ENCODE measurements around the gene CRACR2A.

CRACR2A gene

DNA sequence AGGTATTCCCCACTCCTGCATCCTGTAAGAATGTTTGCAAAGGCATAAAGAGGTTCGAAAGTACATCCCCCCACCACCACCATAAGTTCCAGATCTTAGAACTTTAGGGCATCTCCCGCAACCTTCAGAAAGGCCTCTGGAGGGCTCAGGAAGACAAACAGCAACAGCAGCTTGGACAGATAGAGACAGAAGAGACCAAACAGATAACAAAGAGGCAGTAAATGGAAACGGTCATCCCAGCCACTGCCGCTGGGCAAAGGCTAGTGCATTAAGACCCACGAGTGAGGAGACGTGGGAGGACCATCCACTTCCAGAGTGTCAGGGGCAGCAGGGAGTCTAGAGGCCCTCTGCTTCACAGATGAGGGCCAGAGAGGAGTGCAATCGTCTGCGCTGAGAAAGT is 124.3 kb downstream of the CRACR2A start:
- in situ Hi-C loops (cut with MboI; ENCODE audit: low sequenced_read_pairs): no loop called here

DNA sequence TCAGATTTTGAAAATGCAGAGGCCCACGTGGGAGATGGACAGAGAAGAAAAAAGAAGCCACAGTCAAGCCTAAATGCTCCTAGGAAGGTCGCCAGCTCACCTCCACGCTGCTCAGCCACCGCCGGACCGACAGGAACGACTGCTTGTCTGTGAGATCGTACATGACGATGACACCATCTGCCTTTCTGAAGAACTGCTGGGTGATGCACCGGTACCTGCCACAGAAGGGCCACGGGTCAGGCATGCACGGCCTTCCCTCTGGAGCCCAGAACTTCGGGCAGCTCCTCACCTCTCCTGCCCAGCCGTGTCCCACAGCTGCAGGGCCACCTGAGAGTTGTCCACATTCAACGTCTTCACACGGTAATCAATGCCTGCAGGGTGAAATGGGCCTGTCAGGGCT is 125.6 kb downstream of the CRACR2A start:
- in situ Hi-C loops (cut with MboI; ENCODE audit: low sequenced_read_pairs): no loop called here

DNA sequence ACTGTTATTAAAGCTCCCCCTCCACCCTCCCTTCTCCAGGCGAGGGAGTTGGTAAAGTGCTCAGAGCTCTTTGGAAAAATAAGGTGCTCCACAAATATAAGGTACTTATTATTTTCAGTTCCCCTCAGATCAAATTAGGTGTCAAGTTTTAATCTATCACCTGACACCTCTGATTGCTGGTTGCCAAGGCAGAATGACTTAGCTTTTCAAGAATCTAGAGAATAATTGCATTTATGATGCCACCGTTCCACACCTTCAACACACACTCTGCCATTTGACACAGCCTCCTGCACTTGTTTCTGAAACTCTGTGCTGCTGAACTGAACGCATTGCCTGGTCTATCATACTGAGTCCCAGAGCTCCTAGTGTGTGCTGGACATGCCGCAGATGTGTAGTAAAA is 128.6 kb downstream of the CRACR2A start:
- in situ Hi-C loops (cut with MboI; ENCODE audit: low sequenced_read_pairs): no loop called here

DNA sequence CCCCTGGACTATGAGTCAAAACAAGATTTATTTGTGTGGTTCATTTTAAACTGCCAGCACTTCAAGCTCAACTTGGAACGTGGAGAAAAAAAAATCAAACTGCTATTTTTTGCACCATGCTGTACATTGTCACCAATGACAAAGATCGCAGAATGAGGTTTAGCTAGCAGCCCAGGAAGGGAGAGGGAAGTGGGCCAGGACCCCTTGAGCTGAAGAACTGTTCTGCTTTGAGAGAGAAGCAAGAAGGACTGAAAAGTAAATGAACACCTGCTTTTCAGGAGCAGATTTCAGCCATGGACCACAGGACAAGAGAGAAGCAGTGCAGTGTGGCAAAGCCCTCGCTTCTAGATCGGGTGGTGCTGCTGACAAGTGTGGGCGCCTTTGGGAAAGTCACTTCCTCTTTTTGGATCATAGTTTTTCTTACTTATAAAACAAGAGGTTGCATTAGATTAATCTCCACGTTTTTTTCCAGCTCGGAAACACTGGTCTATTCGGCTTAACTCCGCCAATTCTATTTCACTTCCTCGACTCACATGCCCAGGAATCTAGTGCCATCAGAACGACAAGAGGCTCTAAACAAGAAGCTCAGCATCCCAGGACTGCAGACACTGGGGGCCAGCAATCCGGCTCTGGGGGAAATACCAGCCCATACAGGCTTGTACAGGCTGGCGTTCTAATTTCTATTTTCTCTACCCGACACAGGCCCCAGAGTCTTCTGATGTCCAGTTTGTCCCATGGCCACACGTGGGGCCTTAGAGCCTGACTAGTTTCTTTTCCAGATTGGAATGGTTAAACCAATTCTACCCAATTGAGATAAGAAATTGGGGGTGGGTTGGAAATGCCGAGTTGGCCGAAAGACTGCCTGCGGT is 129.9 kb downstream of the CRACR2A start:
- in situ Hi-C loops (cut with MboI; ENCODE audit: low sequenced_read_pairs): no loop called here

DNA sequence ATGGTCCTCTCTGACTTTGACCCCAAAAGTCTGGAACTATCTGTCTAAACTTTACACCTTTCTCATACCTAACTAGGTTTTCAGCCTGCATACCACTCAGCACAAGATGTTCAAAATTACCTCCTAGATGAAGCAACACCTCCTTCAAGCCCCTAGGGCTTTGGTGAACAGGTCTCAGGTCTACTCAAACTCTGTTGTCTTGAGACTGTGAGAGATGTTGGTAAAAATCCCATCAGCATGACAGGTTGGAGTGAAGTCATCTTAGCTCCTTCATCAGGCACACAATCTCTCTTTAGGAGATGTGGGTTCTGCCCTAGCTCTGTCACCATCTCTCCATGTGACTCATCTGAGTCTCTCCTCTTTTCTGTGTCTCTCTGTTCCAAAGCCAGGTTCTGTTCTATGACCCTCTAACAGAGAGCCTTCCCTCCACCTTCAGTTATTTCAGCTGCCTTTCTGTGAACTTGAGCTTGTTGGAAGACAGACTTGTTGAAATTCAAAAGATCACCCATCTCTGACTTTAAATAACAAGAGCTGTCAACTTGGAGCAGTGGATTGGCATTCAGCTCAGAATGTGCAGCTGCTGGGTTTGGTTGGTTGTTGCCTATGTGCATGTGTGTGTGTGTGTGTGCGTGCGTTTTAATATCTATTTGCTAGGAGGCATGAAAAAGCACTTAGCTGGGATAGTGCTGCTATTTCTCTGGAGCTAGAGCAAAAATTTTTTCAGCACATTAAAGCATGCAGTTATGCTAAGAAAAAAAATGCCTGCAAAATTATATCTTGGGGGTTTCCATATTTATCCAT is 130.7 kb downstream of the CRACR2A start:
- in situ Hi-C loops (cut with MboI; ENCODE audit: low sequenced_read_pairs): no loop called here

GRCh38 chr12:3620856-3621255 is 132.1 kb downstream of the CRACR2A start:
- in situ Hi-C loops (cut with MboI; ENCODE audit: low sequenced_read_pairs): no loop called here

DNA sequence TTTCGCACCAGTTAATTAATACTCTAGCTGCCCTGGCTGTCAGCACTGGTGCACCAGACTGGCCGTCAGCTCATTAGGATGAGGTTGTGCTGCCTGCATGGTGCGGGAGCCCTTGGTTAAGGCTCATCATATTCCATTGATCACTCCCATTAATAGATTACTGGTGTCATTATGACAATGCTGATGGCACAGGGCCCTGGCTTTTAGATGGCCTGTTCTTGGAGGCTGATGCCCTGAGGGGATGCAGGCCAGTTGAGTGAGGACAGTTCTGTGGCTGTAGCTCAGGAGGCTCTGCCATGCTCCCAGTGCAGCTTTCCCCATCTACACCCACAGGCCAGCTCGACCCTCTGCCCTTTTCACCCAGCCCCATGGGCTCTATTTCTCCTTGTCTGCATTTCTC is 135.3 kb downstream of the CRACR2A start:
- in situ Hi-C loops (cut with MboI; ENCODE audit: low sequenced_read_pairs): no loop called here

- in situ Hi-C loops (cut with MboI; ENCODE audit: low sequenced_read_pairs): no loop called here
Measured at GRCh38 chr12:3615862-3616261, 137.0 kb downstream of the CRACR2A start.

- in situ Hi-C loops (cut with MboI; ENCODE audit: low sequenced_read_pairs): no loop called here
Measured at GRCh38 chr12:3614806-3615466, 138.0 kb downstream of the CRACR2A start.

GRCh38 chr12:3613641-3614395 is 139.1 kb downstream of the CRACR2A start:
- in situ Hi-C loops (cut with MboI; ENCODE audit: low sequenced_read_pairs): no loop called here

GRCh38 chr12:3611860-3612703 is 140.8 kb downstream of the CRACR2A start:
- in situ Hi-C loops (cut with MboI; ENCODE audit: low sequenced_read_pairs): no loop called here

GRCh38 chr12:3607821-3608220 is 145.1 kb downstream of the CRACR2A start:
- in situ Hi-C loops (cut with MboI; ENCODE audit: low sequenced_read_pairs): no loop called here

DNA sequence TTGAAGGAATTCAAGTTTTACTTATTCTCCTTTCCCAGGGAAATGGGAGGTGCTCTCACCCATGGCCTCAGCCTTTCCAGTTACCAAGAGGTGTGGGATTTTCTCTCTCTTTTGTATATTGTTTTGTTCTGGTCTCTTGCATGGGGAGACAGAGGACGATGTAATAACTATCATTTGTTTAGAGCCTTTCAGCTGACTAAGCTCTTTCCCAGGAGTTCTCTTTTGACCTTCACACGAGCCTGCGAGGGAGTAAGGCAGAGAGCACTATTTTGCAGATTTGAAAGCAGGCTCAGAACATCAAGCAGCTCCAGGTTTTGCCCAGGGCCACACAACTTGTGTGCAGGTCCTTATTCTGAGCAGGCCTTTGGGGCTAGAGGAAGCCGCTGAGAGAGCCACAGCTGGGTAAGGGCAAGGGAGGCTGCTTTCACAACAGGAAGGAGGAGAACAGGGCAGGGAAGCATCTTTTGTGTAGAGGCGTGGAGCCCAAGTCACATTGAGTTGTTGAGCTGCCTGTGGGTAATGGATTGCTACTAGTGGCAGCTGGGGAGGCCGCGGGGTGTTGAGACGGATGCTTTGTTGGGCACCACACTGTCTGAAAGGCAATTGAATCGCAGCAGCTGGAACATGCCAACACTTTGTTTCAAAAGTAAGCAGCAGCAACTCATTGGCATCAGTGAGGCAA is 145.7 kb downstream of the CRACR2A start:
- in situ Hi-C loops (cut with MboI; ENCODE audit: low sequenced_read_pairs): no loop called here

DNA sequence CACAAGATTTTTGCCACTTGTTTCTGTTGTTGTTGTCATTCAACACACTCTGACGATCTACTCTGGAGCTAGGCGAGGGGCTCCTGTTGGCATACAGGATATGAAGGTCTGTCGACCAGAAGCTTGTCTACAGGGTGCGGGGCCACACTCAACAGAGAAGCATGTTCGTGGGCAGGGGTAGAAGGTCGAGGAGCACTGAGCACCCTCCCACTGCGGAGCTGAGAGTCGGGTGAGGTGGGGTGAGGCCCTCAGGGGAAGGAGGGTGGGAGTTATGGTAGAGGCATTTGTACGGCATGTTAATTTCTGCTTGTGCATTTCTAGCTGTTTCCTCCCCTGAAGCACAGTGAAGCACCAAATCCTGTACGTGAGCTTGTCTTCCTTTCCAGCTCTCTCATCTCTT is 146.8 kb downstream of the CRACR2A start:
- in situ Hi-C loops (cut with MboI; ENCODE audit: low sequenced_read_pairs): no loop called here

DNA sequence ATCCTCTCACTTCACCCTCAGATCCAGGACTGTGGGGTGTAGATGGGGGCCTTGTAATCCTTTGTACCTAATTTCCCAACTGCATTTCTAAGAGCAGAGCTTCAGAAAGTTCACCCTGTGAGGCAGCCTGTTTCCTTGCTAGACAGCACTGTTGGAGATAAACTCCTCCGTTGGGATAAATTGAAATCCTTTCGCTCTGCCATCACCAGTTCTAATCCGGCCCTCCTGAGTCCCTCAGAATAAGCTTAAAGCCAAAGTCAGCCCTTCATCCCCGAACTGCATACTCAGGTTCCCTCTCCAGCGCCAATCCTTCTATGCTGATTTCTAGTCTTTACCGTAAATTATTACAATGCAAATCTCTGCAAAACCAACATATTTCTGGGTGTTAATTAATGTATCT is 147.2 kb downstream of the CRACR2A start:
- in situ Hi-C loops (cut with MboI; ENCODE audit: low sequenced_read_pairs): no loop called here

DNA sequence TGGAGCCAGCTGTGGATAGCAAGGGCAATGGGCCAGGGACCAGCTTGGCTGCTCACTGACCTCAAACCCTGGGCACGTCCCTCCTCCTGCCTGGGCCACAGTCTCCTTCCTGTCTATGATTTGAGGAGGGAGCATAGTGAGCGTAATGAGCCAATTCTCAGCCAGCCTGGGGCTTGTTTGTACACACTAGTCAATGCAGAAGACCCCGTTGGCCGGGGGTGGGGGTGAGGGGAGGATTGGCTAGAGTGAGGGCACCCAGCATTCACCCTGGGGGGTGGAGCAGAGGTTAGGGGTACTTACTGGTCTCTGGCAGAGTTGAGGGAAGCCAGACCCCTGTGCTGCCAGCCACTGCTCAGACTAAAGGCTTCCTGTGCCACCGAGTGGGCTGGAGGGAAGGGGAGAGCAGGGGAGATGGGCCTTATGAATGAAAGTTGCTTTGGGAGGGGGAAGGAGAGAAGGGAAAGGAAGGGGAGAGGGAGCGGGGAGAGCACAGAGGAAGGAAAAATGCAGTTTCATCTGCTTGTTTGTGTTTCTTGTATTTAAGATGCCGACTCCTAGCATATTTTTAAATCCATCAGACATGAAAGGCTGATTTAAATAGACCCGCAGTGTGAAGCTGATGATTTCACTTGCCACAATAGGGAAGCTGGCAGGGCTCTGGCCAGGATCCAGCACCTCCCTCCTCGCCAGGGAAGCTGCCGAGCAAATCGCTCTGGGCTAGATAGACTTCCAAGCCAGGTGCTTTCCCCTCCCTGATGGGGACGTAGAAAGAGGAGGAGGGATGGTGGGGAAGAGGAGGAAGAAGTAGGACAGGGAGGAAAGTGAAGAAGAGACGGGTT is 147.9 kb downstream of the CRACR2A start:
- in situ Hi-C loops (cut with MboI; ENCODE audit: low sequenced_read_pairs): no loop called here

- in situ Hi-C loops (cut with MboI; ENCODE audit: low sequenced_read_pairs): no loop called here
Measured at GRCh38 chr12:3604286-3604685, 148.6 kb downstream of the CRACR2A start.

- in situ Hi-C loops (cut with MboI; ENCODE audit: low sequenced_read_pairs): no loop called here
Measured at GRCh38 chr12:3603576-3603975, 149.3 kb downstream of the CRACR2A start.

- in situ Hi-C loops (cut with MboI; ENCODE audit: low sequenced_read_pairs): no loop called here
Measured at GRCh38 chr12:3602488-3602887, 150.4 kb downstream of the CRACR2A start.

All from HL-60/S4 treated with phorbol 12-myristate 13-acetate at 8.2 ng/mL for 4 days and 3 days (cell line).